Measurements from ENCODE around the gene TUFT1. TPM values are rescaled to one million over a fixed set of nuclear protein-coding genes. Genes with fewer than 3 reads are reported as not detected.

Gene TUFT1
- total RNA-seq, 1 experiment from 2014 or later = 34.9 TPM

DNA sequence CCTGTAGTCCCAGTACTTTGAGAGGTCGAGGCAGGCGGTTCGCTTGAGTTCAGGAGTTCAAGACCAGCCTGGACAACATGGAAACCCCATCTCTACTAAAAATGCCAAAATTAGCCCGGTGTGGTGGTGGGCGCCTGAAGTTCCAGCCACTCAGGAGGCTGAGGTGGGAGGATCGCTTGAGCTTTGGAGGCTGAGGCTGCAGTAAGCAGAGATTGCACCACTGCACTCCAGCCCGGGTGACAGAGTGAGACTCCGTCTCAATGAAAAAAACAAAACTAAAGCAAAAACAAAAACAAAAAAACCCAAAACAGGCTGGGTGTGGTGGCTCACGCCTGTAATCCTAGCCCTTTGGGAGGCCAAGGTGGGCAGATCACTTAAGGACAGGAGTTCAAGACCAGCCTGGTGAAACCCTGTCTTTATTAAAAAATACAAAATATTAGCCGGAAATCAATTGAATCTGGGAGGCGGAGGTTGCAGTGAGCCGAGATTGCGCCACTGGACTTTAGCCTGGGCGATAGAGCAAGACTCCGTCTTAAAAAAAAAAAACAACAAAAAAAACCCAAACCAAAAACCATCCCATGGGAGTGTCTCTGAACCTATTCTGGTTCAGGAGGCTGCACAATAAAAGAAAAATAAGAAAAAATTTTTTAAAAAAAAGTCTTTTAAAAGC lies 30.6 kb upstream of the TUFT1 start:
- Mint-ChIP-seq H3K4me3 (ENCODE audit: unreplicated experiment) (peak overlapping the region; percentile 96), H3K27me3 (ENCODE audit: insufficient read depth, unreplicated experiment) (no peaks in the 10 kb centered on the region), H3K4me1 (ENCODE audit: low read depth, unreplicated experiment) (peaks cover 31% of the 10 kb centered on the region), H3K27ac (ENCODE audit: unreplicated experiment) (peak overlapping the region; percentile 94), H3K36me3 (ENCODE audit: insufficient read depth, unreplicated experiment) (peaks cover 28% of the 10 kb centered on the region), H3K9me3 (ENCODE audit: unreplicated experiment) (no peaks in the 10 kb centered on the region)
- ChIA-PET CTCF (interaction anchor here (0.7 to 1.0 kb wide), 3 partner anchors 15 to 110 kb away, joined by 3 to 9 read pairs (median 4); no protein-coding TSS in a partner anchor), POLR2A (interaction anchor here (0.6 to 2.8 kb wide), 6 partner anchors 15 to 930 kb away, joined by 3 to 46 read pairs (median 9); partner anchors contain the start of genes MCL1, POGZ and TUFT1)
- no peaks in the 10 kb centered on the region for H3K36me3 ChIP-seq (ENCODE audit: control insufficient read depth, insufficient read depth, low read length)
- TF ChIP-seq, protein P1, sequence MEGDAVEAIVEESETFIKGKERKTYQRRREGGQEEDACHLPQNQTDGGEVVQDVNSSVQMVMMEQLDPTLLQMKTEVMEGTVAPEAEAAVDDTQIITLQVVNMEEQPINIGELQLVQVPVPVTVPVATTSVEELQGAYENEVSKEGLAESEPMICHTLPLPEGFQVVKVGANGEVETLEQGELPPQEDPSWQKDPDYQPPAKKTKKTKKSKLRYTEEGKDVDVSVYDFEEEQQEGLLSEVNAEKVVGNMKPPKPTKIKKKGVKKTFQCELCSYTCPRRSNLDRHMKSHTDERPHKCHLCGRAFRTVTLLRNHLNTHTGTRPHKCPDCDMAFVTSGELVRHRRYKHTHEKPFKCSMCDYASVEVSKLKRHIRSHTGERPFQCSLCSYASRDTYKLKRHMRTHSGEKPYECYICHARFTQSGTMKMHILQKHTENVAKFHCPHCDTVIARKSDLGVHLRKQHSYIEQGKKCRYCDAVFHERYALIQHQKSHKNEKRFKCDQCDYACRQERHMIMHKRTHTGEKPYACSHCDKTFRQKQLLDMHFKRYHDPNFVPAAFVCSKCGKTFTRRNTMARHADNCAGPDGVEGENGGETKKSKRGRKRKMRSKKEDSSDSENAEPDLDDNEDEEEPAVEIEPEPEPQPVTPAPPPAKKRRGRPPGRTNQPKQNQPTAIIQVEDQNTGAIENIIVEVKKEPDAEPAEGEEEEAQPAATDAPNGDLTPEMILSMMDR (IDR thresholded peaks at IDR 0.05; ENCODE audit: insufficient read depth in 1 of 2, low read depth in 1 of 2, low read length in 1 of 2, severe bottlenecking in 1 of 2, unreplicated experiment in 1 of 2) = no peak
- BruUV-seq (replicated peaks) = no TSS peak
- peak in 1 of 2 experiments; percentile 62 for DNase-seq
- intact Hi-C loops (cut with micrococcal nuclease; ENCODE audit: unreplicated experiment) = loop anchor here (1.0 to 5.0 kb wide), 4 partner anchors 40 to 312 kb away; partner anchors contain the start of genes PIP5K1A and ZNF687
- no peaks in the 10 kb centered on the region for H3K27me3 ChIP-seq (replicated peaks; ENCODE audit: control insufficient read depth, insufficient read depth, low read length)
- H3K4me3 ChIP-seq (ENCODE audit: low read depth, low read length) = no peak overlapping the region
- peaks cover 24% of the 10 kb centered on the region for H3K4me1 ChIP-seq
- no peaks in the 10 kb centered on the region for H3K9me3 ChIP-seq

DNA sequence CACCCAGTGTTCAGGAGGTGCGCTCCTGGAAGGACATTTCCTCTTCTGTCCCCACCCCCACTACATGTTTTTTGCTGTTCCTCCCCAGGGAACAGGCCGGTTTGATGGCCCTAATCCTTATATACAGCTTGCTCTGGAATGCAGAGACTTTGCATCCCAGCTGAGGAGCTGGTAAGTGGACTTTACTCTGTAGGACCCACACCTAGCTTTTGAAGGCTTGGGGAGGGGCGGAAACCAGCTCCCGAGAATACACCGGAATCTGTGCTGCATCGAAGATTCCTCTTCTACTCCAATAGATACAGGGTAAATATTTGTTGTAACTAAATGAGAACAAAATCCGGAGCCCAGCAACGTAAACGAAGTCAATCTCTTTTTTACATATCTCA lies 30.1 kb upstream of the TUFT1 start:
- DNase-seq = peak; percentile 91 to 96
- BruUV-seq (replicated peaks) = no TSS peak
- H3K36me3 ChIP-seq (ENCODE audit: control insufficient read depth, insufficient read depth, low read length) = no peaks in the 10 kb centered on the region
- TF ChIP-seq, protein P1 (IDR thresholded peaks at IDR 0.05; ENCODE audit: insufficient read depth in 1 of 2, low read depth in 1 of 2, low read length in 1 of 2, severe bottlenecking in 1 of 2, unreplicated experiment in 1 of 2) = no peak
- H3K9me3 Mint-ChIP-seq (ENCODE audit: unreplicated experiment) = no peaks in the 10 kb centered on the region
- H3K4me1 Mint-ChIP-seq (ENCODE audit: low read depth, unreplicated experiment) = peaks cover 35% of the 10 kb centered on the region
- ChIA-PET POLR2A (interaction anchor here (0.6 to 2.8 kb wide), 7 partner anchors 16 to 931 kb away, joined by 3 to 46 read pairs (median 5); partner anchors contain the start of genes MCL1, POGZ and TUFT1), CTCF (interaction anchor here (0.7 to 1.0 kb wide), 3 partner anchors 15 to 110 kb away, joined by 3 to 9 read pairs (median 4); no protein-coding TSS in a partner anchor)
- no peaks in the 10 kb centered on the region for H3K9me3 ChIP-seq
- H3K27ac Mint-ChIP-seq (ENCODE audit: unreplicated experiment) = peak overlapping the region; percentile 94
- H3K36me3 Mint-ChIP-seq (ENCODE audit: insufficient read depth, unreplicated experiment) = peaks cover 34% of the 10 kb centered on the region
- peak overlapping the region; percentile 96 for H3K4me3 Mint-ChIP-seq (ENCODE audit: unreplicated experiment)
- H3K27me3 Mint-ChIP-seq (ENCODE audit: insufficient read depth, unreplicated experiment) = no peaks in the 10 kb centered on the region
- intact Hi-C loops (cut with micrococcal nuclease; ENCODE audit: unreplicated experiment) = loop anchor here (1.0 to 5.0 kb wide), 4 partner anchors 39 to 313 kb away; partner anchors contain the start of genes PIP5K1A and ZNF687
- no peaks in the 10 kb centered on the region for H3K27me3 ChIP-seq (replicated peaks; ENCODE audit: control insufficient read depth, insufficient read depth, low read length)
- peak overlapping the region; percentile 59 for H3K4me3 ChIP-seq (ENCODE audit: low read depth, low read length)
- H3K4me1 ChIP-seq = peaks cover 24% of the 10 kb centered on the region

- Histone ChIP-seq H3K4me3 (ENCODE audit: low read depth, low read length) (peak overlapping the region; percentile 59), H3K4me1 (peaks cover 28% of the 10 kb centered on the region), H3K36me3 (ENCODE audit: control insufficient read depth, insufficient read depth, low read length) (no peaks in the 10 kb centered on the region), H3K9me3 (no peaks in the 10 kb centered on the region), H3K27me3 (replicated peaks; ENCODE audit: control insufficient read depth, insufficient read depth, low read length) (no peaks in the 10 kb centered on the region)
- ChIA-PET POLR2A (interaction anchor here (0.6 to 2.8 kb wide), 16 partner anchors 16 to 483 kb away, joined by 3 to 46 read pairs (median 6); partner anchors contain the start of genes PI4KB, POGZ, SNX27 and TUFT1), CTCF (interaction anchor here (0.6 to 1.1 kb wide), 6 partner anchors 12 to 109 kb away, joined by 3 to 9 read pairs (median 4); partner anchors contain the start of gene POGZ)
- Mint-ChIP-seq H3K36me3 (ENCODE audit: insufficient read depth, unreplicated experiment) (peaks cover 39% of the 10 kb centered on the region), H3K9me3 (ENCODE audit: unreplicated experiment) (no peaks in the 10 kb centered on the region), H3K4me3 (ENCODE audit: unreplicated experiment) (peak overlapping the region; percentile 96), H3K27me3 (ENCODE audit: insufficient read depth, unreplicated experiment) (no peaks in the 10 kb centered on the region), H3K4me1 (ENCODE audit: low read depth, unreplicated experiment) (peaks cover 34% of the 10 kb centered on the region), H3K27ac (ENCODE audit: unreplicated experiment) (peak overlapping the region; percentile 94)
- intact Hi-C loops (cut with micrococcal nuclease; ENCODE audit: unreplicated experiment) = loop anchor here (1.0 to 5.0 kb wide), 4 partner anchors 39 to 313 kb away; partner anchors contain the start of genes PIP5K1A and ZNF687
- TF ChIP-seq, protein P1 (IDR thresholded peaks at IDR 0.05; ENCODE audit: insufficient read depth in 1 of 2, low read depth in 1 of 2, low read length in 1 of 2, severe bottlenecking in 1 of 2, unreplicated experiment in 1 of 2) = no peak
- TSS peak; percentile 28 for BruUV-seq (replicated peaks)
- DNase-seq = no peak
Measured at GRCh38 chr1:151510614-151510956, 29.5 kb upstream of the TUFT1 start.

Measured in Caco-2 (cell line).